Inferior parietal cortex (tissue), 1 donor: ENCODE results near the gene ZNF823.
"Not testable (repeated sequence)": the region's sequence is repeated elsewhere in the genome, so short reads cannot be mapped to it uniquely, and the experiment has no call there.

ENCODE experiments used
- DNase-seq: peaks from one replicate; pipeline ENCODE4 v3.0.0-alpha.2; 2016; ENCODE audit errors: extremely low spot score

ZNF823 gene

GRCh38 chr19:11738746-11739620 lies at the start of gene ZNF823:
Gene ZNF823 (minus strand): TSS chr19:11738946. CDS start chr19:11738819, 127 bp downstream.
- peak; percentile 96 for DNase-seq

- no peak for DNase-seq
Observed at GRCh38 chr19:11787536-11787935, 48.8 kb upstream of the ZNF823 start.

GRCh38 chr19:11784356-11784755 lies 45.6 kb upstream of the ZNF823 start:
- no peak for DNase-seq

DNA sequence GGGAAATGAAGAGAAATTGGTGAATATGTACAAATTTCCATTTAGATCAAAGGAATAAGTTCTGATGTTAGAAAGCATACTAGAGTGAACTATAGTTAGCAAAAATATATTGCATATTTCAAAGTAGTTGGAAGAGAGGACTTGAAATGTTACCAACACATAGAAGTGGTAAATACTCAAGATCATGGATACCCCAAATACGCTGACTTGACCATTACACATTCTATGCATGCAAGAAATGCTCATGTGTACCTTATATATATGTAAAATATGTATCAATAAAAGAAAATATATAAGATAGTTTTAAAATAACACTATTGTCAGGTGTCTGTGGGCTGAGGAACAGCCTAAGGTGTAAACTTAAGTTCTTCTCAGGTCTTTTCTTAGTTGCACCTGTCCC lies 45.0 kb upstream of the ZNF823 start:
- DNase-seq = no peak

DNA sequence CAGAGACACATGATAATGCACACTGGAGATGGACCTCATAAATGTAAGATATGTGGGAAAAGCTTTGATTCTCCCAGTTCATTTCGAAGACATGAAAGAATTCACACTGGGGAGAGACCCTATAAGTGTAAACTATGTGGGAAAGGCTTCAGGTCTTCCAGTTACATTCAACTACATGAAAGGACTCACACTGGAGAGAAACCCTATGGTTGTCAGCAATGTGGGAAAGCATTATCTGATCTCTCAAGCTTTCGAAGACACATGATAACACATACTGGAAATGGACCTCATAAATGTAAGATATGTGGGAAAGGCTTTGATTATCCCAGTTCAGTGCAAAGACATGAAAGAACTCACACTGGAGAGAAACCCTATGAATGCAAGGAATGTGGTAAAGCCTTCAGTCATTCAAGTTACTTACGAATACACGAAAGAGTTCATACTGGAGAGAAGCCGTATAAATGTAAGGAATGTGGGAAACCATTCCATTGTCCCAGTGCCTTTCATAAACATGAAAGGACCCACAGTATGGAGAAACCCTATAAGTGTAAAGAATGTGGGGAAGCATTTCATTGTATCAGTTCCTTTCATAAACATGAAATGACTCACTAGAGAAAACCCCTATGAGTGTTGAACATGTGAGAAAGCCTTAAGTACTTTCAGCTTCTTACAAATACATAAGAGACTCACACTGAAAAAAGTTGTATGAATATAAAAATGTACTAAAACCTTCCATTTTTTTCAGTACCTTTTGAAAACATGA lies 42.7 kb upstream of the ZNF823 start:
- DNase-seq = no peak

DNA sequence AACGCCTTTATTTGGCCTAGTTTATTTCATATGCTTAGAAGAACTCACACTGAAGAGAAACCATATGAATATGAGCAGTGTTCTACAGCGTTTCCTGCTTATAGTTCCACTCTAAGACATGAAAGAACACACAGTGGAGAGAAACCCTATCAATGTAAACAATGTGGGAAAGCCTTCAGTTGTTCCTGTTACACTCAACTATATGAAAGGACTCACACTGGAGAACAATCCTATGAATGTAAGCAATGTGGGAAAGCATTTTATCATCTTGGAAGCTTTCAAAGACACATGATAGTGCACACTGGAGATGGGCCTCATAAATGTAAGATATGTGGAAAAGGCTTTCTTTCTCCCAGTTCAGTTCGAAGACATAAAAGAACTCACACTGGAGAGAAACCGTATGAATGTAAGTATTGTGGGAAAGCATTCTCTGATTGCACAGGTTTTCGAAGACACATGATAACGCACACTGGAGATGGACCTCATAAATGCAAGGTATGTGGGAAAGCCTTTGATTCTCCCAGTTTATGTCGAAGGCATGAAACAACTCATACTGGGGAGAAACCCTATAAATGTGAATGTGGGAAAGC lies 41.8 kb upstream of the ZNF823 start:
- no peak for DNase-seq

- not testable (repeated sequence) for DNase-seq
Observed at GRCh38 chr19:11776669-11777068, 37.9 kb upstream of the ZNF823 start.

GRCh38 chr19:11771520-11771919 lies 32.8 kb upstream of the ZNF823 start:
- DNase-seq = not testable (repeated sequence)

GRCh38 chr19:11769995-11770394 lies 31.2 kb upstream of the ZNF823 start:
- DNase-seq = no peak

GRCh38 chr19:11767633-11768133 lies 28.9 kb upstream of the ZNF823 start:
- peak; percentile 9 for DNase-seq

DNA sequence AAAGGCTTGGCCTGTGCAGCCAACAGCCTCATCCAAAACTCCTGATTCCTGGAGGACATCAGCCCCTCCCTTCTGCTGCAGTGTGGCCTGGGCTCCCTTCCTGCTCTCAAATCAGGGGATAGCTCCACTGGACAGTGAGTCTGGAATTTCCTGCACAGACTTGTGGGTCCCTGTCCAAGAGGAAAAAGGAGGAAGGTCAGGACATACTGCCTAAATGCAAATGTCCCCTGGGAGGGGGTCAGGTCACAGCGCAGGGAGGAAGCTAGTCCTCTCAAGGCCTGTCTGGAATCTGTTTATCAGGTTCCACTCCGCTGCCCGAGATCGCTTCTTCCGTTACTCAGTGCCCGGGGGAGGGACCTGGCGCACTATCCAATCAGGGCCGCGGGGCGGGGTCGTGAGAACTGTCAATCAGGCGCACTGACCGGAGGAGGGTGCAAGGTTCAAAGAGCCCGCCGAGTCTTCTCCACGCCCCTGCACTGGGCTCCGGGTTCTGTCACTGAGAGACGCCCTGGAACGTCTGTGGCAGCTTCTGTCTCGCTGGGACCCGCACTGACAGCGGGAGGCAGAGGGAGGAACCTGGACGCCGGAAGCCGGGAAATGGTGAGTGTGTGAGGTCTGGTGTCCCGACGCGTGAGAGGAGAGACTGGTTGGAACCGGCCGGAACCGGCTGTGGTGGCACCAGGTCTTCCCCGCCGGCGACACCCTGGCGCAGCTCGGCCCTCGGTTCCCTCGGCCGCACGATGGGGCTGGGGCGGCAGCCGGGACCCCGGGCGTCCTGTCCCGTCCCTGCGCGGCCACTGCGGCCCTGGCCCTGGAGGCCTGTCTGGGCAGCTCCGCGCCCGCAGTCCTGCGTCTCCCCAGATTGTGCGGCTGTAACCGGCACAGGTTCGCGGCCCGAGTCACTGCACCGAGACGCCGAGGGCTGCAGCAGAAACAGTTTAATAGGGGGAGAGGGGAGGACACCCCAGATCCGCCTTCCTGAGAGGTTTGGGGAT lies 28.1 kb upstream of the ZNF823 start, which contains the start of gene ZNF441:
Gene ZNF441 (plus strand): TSS at position 404 of the 995 bp plus-strand sequence. CDS start 194 bp downstream, at position 598.
- peak; percentile 96 for DNase-seq

DNA sequence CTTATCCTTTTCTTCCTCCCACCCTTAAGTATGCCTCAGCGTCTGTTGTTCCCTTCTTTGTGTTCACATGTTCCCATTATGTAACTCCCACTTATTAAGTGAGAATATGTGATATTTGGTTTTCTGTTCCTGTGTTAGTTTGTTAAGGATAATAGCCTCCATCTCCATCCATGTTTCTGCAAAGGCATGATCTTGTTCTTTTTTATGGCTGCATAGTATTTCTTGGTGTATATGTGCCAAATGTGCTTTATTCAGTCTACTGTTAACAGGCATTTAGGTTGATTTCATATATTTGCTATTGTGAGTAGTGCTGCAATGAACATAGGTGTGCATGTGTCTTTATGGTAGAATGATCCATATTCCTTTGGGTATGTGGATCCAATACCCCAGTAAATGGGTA lies 24.9 kb upstream of the ZNF823 start:
- DNase-seq = no peak

DNA sequence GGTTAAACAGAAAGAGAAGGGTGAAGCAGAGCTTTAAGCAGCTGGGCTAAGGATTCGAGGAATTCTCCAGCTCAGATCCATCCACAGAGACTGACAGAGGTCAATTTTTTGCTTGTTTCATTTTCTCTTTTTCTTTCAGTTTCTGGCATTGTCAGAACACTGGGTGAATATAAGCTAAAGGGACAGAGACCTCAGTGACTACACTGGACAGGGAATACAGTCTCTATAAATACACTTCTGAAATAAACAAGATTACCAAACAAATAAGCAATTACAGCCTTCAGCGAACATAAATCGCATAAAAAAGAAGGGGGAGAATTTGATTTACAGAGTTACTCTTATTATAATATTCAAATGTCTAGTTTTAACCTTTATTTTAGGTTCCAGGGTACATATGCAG lies 24.4 kb upstream of the ZNF823 start:
- DNase-seq = no peak

- no peak for DNase-seq
Observed at GRCh38 chr19:11759805-11760204, 21.1 kb upstream of the ZNF823 start.

- DNase-seq = no peak
Observed at GRCh38 chr19:11756965-11757364, 18.2 kb upstream of the ZNF823 start.

GRCh38 chr19:11754663-11755062 lies 15.9 kb upstream of the ZNF823 start:
- DNase-seq = no peak

DNA sequence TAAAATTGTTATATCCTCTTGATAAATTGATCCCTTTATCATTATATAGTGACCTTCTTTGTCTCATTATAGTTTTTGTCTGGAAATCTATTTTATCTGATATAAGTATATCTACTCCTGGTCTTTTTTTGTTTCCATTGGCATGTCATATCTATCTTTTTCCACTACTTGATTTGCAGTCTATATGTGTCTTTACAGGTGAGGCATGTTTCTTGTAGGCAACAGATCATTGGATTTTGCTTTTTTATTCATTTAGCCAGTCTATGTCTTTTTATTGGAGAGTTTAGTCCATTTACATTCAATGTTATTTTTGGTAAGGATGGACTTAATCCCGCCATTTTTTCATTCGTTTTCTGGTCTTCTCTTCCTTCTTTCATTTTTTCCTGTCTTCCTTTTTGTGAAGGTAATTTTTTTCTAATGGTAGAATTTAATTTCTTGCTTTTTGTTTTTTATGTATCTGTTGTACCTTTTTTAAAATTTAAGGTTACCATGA lies 13.5 kb upstream of the ZNF823 start:
- DNase-seq = no peak

- DNase-seq = no peak
Observed at GRCh38 chr19:11749751-11750150, 11.0 kb upstream of the ZNF823 start.

DNA sequence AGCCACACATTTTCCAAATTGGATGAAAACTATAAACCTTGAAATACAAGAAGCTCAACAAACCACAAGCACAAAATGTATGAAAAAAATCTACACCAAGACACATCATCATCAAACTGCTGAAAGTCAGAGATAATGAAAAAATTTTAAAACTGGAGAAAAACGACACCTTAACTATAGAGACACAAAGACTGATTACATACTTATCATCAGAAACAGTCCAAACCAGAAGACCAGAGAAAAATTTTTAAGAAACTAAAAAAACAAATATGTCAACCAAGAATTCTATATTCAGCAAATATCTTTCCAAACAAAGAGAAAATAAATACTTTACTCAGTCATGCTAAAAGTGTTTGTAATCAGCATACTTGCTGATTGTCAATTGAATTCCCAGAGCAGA lies 8.5 kb upstream of the ZNF823 start:
- DNase-seq = no peak

DNA sequence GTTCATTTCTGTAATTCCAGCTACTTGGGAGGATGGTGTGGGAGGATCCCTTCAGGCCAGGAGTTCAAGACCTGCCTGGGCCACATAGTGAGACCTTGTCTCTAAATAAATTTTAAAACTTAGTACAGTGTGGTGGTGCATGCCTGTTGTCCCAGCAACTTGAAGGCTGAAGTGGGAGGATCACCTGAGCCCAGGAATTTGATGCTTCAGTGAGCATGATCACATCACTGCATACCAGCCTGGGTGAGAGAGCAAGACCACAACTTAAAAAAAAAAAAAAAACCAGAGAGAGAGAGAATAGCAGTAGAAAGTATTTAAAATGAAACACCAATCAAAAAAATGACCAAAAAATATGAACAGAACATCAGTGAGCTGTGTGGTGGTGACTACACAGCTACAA lies 7.1 kb upstream of the ZNF823 start:
- no peak for DNase-seq
